HG02852 (cell line): Measurements from ENCODE around the gene TULP4.

Experiments used
- ATAC-seq: cut with Tn5 transposase; IDR thresholded peaks from one replicate; pipeline ENCODE4 v1.9.1; 2021; ENCODE audit warnings: mild to moderate bottlenecking, moderate library complexity; ENCODE audit not compliant: unreplicated experiment

Gene TULP4

DNA sequence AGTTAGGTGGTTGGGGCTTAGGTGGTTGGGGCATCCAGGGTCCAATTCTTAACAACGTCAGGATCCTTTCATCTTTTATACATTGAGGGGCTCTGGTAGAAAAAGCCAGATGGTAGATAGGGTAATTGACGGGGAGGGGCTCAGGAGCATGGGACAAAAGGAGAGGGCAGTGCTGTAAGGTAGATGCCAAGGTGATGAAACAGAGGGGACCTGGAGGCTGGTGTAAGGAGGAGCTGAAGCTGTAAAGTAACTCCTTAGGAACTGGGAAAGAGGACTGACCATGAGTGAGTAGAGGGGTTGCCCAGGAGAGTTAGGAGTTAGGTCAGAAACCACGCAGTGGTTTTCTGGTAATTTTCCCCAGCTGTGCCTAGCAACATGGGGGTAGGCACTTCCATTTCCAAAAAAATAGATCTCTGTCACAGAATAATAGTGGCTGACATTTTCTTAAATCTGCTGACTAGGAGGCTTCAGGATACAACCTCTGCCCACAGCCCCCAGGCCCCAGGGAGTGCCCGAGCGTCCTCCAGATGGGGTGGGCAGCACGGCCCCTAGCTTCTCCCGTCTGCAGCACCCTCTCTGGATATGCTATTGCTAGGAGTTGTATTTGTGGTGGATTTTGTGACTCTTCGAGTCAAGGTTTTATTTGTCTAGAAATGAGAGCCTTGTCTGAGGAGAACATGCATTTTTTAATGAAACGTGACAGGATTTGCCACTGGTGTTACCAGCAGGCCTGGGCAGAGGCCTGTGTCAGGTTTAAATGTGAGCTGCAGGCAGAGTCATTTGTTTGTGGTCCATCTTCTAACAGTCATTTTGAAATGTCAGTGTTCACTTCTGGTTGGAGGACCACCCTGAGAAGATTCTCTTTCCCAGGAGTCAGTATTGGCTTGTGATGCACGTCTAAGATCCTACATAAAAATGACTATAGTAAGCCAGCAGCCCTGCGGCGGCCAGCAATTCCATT lies 44.6 kb downstream of the TULP4 start:
- peak; percentile 26 for ATAC-seq

GRCh38 chr6:158357570-158358216 lies 45.4 kb downstream of the TULP4 start:
- peak; percentile 78 for ATAC-seq

DNA sequence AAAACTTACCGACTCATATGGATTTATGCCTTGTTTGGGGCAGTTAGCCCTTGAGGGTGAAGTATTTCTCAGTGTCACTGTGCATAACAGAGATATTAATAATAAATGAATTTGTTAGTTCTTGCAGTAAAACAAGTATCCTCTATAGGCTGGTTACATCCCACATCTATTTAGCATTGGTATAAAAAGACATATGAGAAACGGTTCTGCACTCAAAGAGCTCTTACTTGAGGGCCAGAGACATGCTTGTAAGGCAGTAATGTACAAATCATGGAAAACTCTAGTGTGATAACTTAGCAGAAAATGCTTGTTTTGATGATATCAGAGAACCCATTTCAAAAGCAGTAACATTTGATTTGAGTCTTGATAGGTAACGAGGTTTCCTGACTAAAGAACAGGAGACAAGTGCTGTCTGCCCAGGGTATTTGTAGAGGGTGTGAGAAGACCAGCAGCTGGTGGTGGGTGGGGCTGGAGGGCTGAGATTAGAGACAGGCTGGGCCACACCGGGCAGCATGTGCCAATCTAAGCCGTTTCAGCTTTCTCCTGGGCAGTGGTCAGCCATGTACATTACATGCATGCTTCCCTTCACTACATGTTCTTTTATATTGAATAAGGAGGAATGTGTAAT lies 46.3 kb downstream of the TULP4 start:
- no peak for ATAC-seq

- no peak for ATAC-seq
Measured at GRCh38 chr6:158361068-158361467, 48.8 kb downstream of the TULP4 start.

GRCh38 chr6:158361961-158362669 lies 49.9 kb downstream of the TULP4 start:
- ATAC-seq, result no peak

DNA sequence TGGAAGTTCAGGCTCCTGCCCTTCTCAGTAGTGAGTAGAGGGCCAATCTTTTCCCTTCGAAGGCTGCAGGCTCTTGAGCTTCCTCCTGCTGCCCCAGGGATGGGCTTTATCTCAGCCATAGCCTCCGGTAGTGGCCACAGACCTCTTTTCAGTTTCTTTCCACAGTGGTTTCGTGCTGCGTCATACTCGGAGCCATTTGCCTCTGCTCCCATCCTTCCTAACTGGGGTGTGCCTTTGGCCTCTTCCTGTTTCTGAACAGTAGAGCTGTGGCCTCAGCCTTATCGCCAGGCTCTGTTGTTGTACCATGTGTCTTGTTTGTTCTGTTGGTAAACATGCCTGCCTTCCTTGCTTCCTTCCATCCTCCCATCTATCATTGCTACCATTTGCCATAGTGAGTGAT lies 54.1 kb downstream of the TULP4 start:
- no peak for ATAC-seq

DNA sequence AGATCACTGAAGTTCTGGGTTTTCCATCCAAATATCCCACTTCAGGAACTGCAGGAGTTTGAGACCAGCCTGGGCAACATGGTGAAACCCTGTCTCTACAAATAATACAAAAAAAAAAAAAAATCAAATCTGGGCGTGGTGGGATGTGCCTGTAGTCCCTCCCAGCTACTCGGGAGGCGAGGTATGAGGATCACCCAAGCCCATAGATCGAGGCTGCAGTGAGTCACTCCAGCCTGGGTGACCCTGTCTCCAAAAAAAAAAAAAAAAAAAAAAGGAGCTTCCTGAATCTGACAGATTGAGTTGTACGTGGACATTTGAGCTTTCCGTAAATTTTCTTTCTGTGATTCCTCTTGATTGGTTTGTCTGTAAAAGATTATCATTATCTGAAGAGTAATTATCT lies 55.6 kb downstream of the TULP4 start:
- ATAC-seq, result no peak

GRCh38 chr6:158369241-158369640 lies 57.0 kb downstream of the TULP4 start:
- no peak for ATAC-seq

DNA sequence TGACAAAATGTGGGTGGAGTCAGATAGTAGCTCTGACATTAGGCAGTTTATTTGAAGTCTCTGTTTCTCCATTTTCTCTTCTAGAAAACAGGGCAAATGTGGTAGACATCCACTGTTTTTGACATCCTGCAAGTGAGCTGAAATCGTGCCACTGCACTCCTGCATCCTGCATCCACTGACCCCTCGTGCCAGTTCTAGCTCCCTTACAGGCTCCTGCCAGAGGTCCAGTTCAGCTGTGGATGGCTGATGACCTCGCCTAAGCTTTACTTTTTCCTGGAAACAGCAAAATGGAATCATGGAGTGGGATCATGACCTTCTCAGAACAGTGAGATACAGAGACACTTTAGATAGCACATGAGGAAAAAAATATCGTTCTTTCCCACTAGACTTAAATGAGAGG lies 58.5 kb downstream of the TULP4 start:
- no peak for ATAC-seq

DNA sequence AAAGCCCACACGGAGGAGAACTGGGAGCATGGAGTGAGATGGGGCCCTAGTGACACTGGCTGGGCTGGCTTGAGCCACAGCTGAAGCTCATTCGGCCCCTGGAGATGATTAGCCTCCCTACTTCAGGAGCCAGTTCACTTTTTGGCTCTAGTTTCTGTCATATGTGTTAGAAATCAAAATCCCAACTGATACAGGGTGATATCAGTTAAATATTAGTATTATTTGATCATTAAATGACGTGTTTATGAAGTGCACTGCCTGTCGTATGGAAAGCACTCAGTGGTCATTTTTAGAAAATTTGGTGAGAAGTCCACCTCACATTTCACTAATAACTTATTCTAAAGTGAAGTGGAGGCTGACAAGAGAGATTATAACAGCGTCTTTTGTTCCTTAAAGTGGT lies 59.0 kb downstream of the TULP4 start:
- no peak for ATAC-seq

DNA sequence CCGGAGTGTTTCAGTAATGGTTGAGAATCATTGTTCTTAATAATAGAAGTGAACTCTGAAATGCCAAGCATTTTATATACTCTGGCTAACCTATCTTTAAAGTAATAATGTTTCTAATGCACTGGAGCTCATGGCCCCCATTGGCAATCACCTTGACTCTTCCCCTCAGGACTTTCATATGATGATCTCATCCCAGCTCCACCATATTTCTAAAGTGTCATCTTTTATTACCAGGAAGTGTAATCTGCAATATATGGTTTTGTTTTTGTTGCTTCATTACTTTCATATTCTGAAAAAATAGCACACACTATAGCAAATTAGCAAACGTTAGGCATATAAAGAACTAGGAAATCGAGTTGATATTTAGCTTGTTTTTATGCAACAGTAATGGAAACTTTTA lies 60.3 kb downstream of the TULP4 start:
- no peak for ATAC-seq

DNA sequence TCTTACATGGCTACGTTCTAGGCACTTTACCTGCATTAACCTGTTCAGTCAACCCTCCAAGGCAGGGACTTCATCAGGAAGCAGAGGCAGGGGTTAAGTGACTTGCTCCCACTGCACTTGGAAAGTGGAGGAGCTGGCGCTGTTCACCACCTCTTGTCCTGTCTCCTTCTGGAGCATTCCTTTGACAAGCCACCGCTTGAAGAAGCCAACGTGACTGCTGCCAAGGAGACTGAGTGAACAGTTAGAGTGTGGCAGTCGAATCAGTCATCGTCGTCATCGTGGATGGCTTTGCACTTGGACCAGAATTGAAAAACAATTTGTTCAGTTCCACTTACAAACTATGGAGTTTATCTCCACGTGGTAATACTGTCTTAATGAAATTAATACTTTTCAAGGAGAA lies 60.9 kb downstream of the TULP4 start:
- ATAC-seq, result no peak

DNA sequence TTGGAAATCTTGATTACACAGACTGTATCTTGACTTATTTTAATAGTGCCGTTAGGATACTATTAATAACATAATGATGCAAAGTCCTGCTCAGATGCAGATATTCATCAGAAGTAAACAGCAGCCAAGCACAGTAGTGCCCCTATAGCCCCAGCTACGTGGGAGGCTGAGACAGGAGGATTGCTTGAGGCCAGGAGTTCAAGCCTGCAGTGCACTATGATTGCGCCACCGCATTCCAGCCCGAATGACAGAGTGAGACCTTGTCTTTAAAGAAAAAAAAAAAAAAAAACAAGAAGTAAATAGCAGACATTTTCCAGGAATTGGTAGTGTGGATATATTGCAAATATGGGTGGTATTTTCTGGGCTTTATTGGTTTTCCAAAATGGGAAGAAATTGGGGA lies 61.8 kb downstream of the TULP4 start:
- no peak for ATAC-seq

DNA sequence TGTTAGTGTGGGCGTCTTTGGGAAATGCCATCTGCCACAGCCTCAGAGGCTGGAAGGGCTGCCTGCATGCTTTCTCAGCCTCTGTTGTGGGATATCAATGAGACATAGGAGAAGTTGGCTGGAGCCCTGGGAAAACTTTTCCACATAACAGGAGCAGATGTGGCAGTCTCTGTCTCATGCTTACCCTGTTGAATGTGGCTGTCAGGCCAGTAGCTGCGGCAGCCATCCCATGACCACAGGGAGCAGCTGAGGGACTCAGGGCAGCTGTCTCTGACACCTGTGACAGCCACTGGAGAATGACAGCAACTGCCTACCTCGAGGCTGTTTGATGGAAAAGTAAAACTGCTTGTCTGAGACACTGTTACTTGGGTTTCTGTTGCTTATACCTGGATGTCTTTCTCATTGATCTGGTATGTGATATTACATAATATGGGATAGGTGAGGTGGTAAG lies 64.4 kb downstream of the TULP4 start:
- no peak for ATAC-seq

DNA sequence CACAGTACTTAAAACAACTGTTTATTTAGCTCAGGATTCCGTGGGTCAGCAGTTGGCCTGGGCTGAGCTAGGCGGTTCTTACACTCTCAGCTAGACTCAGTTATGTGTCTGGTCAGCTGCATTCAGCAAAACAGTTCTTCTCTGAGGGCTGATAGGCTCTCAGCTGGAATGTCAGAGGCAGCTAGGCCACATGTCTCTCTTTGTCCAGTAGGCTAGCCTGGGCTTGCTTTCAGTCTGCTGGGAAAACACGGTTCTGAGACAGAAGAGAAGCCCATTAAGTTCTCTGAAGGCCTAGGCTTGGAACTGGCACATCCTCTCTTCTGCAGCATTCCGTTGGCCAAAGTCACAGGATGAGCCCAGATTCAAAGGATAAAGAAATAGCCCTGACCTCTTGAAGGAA lies 65.6 kb downstream of the TULP4 start:
- ATAC-seq, result no peak

DNA sequence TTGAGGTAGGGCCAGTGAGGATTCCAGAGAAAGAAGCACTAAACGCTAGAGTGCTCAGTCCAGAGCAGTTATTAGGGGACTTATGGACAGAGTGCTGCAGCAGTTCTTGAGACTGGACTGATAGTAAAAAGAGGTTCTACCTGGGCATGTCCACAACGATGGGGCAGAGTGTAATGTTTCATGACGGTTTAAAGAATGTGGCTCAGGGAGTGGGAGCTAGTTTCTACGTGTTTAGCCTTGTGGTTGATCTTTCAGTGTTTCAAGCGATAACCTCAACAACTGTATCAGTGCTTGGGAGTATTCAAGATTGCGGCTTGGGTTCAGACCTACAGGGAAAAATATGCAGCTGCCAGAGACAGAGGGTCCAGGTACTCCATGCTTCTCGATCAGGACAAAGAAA lies 67.1 kb downstream of the TULP4 start:
- no peak for ATAC-seq

DNA sequence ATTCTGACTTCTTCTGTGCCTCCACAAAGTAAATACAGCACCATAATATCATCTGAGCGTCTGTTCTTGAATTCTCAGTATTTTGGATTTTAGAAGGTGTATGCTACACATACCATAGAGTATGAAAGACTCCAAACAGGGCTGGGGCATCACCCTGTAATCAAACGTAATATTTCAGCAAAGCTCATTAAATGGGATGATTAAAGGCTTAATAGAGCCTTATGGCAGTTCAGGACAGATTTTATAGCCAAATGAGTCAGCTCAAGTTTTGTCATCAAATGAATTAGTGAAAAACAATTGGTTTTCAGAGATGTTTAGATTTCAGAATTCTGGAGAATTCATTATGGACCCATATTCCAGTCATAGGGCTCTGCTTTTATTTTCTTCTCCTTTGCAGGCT lies 68.9 kb downstream of the TULP4 start:
- ATAC-seq, result no peak

DNA sequence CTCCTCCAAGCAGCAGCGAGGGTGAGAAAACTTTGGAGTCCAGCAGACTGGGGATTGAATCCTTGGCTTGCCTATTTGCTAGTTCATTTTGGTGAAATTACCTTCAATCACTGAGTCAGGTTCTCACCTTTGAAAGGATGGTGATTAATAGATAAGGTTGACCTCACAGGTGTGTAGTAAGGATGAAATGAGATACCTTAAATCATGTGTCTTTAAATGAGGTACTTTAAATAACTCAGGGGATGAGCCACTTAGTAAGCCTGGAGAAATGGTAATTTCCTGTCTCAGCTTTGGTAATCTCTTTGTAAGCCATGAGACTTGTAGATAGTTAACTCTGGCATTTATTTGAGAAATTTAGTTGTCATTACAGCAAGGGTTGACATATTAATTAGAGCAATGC lies 70.2 kb downstream of the TULP4 start:
- no peak for ATAC-seq

DNA sequence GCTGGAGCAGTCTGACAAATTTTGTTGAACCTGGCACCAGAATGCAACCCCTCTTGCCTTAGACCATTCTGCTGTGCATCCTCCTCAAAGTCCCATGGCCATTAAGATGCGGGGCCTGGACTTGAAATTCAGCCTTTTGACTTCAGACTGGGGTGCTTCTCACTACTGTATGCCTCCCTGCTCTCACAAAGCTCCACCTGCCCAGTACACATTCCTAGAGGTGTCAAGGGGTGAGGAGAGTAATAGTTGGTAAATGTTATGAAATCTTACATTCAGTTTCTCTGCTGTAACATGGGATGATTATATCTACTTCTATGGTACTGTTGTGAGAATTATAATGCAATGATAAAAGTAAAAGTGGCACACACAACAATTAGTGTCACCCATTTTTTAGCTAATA lies 70.8 kb downstream of the TULP4 start:
- no peak for ATAC-seq

DNA sequence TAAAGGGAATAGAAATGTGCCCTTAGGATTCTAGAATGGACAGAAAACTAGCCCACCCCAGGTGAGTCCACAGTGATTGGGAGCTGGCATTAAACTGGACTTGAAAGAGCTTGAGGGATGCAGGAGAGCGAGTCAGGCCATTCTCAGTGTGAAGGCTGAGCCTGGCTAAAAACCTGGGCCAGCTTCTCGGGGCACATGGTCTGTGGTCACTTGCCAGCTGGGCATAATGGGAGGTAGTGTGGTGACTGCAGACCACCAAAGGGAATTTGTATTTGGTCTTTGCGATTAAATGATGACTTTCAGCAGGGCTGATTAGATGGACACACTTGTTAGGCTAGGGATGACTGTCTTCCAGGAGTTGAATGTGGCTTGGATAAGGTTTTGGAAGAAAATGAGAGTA lies 71.3 kb downstream of the TULP4 start:
- no peak for ATAC-seq

- ATAC-seq, result no peak
Measured at GRCh38 chr6:158384671-158385110, 72.4 kb downstream of the TULP4 start.
